ENCODE measurements around the gene MYPN.
"Not testable (repeated sequence)": the region's sequence is repeated elsewhere in the genome, so short reads cannot be mapped to it uniquely, and the experiment has no call there.

The MYPN gene

DNA sequence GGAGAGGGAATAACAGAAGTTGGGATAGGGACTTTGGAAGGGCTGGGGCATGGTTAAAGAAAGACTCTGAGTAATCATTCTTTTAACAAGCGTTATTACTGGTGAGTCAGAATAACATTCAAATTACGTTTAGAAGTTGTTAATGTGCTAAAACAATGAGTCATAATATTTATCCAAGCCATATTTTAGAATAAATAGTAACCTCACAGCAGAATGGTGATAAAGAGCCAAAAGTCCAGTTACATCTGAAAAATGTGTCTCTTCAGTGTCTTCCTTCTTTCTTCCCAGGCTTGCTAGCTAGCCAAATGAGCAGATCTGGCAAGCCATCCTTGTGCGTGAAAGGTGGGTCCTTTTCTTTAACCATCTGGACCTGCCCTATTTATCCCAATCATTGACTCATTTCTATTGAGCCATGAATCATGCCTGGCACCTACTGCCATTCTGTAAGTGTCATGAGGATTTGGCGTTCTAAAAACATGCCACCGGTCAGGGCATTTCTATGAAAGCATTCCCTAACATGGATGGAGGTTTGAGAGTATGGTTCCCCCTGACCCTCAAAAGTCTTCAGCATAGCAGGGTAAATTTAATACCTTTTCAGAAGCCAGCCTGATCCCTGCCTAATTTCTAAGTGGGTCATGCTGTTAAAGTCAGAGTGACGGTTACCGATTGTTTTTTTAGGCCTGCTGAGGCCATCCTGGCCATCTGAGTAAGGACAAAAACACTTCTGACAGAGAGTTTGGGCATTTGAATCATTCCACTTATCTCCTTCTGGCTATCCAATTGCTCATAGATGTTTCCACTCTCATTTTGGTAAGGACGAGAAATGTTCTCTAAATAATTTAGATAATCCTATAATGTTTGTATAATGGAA lies 26.9 kb downstream of the MYPN start:
- DNase-seq, result no peak

GRCh38 chr10:68137171-68137570 lies 27.9 kb downstream of the MYPN start:
- DNase-seq, result no peak

DNA sequence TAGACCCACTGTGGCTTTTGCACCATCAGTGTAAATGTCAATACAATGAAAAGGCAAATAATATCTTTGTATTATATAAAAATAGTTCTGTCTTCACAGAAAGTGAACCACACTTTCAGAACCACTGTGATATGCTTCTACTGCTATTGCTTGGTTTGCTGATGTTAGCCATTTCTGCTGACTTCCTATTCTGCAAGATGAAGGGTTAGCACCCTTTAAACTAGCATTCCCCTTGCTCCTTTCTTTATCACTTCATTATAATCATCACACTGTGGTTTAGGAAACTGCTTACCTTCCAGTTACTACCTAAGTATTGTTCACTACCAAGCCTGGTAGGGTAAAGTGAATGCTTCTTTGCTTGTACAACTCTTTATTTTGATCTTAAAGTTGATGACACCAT lies 29.2 kb downstream of the MYPN start:
- no peak for DNase-seq

DNA sequence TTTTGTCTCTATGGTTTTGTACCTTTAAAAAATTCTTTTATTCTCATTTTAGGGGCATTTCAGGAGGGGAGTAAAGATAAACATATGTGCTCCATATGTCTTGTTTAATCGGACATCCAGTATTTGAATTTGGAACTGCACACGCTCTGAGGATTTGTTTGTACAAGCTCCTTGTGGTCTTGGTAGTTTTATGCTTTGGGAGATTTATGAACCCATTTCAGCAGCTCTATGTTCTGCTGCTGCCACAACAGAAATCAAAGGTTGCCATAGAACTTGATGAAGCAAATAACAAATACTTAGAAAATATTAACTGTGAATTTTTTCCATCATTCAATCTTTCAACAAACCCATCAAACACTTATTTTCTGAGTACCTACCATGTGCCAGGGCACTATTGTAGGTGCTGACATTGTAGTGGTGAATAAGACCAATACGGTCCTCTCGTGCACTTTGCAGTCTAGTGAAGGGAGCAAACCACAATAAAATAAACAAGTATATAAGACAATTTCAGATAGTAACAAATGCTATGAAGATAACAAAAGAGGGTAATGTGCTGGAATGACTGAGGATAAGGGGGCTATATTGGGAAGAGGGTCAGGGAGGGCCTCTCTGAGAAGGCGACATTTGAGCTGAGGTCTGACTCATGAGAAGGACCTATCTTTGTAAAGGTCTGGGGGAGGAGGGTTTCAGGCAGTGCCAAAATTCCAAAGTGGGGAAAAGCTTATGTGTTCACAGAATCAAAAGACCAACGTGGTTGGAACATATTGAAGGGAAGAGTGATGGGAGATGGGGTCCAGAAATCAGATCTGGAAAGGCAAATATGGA lies 30.4 kb downstream of the MYPN start:
- DNase-seq, result no peak

GRCh38 chr10:68142761-68143160 lies 33.5 kb downstream of the MYPN start:
- no peak for DNase-seq

DNA sequence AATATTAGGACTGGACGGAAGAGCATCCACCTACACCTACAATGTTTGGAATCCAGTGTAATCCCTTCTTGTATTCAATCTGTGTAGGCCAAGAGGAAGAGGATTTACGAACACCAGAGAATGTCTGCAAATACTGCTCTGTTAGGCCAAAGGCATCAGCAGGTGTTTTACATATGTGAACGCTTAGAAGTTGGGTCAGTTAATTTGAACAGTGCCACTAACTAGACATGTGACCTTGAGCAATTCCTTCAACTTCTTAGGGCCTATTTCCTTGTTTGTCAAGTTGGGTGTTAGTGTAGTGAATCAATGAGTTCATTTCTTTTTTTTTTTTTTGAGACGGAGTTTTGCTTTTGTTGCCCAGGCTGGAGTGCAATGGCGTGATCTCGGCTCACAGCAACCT lies 35.4 kb downstream of the MYPN start:
- no peak for DNase-seq

DNA sequence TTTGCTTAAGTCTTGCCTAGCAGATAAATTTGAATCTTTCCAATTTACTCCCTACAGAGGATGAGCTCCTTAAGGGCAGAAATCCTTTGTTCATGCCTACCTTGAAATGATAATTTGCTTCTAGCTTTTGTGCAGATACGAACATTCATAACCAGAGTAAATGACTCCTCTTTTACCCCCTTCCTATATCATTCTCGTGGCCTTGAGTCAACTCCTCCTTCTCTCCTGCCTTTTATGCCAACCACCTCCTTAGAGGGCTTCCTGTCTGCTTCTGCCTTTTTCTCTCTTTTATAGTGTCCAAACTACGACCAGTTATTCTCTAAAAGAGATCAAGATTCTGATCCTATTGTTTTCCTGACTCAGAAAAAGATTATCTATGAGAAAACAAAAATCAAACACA lies 36.4 kb downstream of the MYPN start:
- DNase-seq, result peak; percentile 28

DNA sequence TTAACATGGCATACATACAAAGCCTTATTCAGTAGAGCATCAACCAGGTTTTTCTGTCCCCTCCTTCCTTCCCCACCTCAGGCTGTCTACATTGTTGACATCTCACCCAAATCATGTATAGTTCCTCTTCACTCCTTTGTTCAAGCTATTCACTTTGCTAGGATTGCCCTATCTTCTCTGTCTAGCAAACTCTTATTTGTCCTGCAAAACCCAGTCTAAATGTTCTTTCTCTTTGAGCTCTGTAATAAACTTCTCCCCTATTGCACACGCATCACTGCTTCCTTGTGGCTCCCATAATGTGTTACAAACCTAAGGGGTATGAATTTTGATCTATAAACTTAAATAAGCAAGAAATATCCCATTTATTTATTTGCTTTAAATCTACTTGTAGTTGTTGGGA lies 36.8 kb downstream of the MYPN start:
- no peak for DNase-seq

DNA sequence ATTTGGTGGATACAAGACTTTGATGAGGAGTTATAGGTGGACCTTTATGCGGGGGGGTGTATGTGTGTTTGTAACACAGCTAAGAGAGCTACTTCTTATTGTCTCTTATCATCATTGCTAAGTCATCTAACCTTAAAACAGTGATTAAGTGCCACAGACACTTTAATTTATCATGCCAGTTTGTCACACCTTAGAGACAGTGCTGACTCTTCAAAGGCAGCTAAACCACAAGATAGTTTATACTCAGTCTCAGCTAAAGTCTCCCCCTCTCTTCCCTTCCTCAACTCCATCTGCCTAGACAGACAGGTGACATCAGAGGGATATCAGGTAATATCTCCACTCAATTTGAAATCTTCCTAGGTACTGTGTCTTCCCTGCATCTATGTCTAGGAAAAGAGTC lies 42.2 kb downstream of the MYPN start:
- no peak for DNase-seq

- peak; percentile 6 for DNase-seq
Measured at GRCh38 chr10:68153473-68154210, 44.4 kb downstream of the MYPN start.

- DNase-seq, result no peak
Measured at GRCh38 chr10:68154211-68154497, 44.9 kb downstream of the MYPN start.

DNA sequence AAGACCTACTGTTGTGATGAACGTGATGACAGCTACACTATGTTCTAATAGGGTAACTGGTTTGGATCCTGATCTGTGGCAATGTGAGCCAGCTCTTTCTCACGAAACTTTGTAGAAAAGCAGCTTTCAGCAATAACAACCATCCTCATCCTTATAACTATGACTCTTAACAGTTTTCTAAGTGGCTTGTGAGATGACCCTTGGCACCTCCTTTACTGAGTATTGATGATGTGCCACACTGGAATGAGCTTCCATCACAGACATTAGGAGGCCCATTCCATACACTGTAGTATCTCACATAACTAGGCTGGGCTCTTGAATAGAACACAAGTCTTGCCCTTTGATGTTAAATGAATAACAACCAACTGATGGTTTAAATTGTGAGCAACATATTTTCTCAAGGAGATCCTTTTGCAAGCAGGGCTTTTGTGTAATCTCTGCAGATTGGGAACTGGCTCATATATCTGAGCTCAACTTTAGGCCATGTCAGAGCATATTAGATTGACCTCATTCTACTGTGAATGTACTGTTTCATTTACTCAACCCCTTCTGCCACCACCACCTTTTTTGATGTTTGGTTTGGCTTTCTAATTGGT lies 46.4 kb downstream of the MYPN start:
- no peak for DNase-seq

- peak; percentile 65 for DNase-seq
Measured at GRCh38 chr10:68156373-68157185, 47.3 kb downstream of the MYPN start.

DNA sequence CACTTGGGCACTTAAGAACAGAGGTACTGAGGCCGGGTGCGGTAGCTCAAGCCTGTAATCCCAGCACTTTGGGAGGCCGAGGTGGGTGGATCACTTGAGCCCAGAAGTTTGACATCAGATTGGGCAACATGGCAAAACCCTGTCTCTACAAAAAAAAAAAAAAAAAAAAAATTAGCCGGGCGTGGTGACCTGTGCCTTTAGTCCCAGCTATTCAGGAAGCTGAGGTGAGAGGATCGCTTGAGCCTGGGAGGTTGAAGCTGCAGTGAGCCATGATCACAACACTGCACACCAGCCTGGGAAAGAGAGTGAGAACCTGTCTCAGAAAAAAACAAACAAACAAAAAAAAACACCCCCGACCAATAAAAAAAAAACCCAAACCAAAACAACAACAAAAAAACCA lies 48.2 kb downstream of the MYPN start:
- not testable (repeated sequence) for DNase-seq

- DNase-seq, result no peak
Measured at GRCh38 chr10:68158031-68158430, 48.7 kb downstream of the MYPN start.

- DNase-seq, result peak; percentile 75
Measured at GRCh38 chr10:68163735-68164134, 54.4 kb downstream of the MYPN start.

DNA sequence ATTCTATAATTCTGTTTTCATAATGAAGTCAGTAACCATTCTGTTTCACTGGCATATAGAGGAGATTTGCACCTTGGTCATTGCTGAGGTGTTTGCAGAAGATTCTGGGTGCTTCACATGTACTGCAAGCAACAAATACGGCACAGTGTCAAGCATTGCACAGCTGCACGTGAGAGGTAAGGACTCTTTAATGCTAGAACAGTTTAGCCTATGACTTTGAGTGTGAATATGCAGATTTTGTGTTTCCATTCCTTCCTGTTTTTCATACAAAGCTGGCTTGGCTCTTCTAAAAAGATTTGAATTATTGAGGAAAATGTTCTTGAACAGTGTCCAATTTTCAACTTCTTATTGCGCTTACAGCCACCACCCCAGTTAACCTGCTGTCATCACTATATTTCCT lies 56.4 kb downstream of the MYPN start:
- DNase-seq, result no peak

GRCh38 chr10:68166871-68167585 lies 57.7 kb downstream of the MYPN start:
- peak; percentile 22 for DNase-seq

DNA sequence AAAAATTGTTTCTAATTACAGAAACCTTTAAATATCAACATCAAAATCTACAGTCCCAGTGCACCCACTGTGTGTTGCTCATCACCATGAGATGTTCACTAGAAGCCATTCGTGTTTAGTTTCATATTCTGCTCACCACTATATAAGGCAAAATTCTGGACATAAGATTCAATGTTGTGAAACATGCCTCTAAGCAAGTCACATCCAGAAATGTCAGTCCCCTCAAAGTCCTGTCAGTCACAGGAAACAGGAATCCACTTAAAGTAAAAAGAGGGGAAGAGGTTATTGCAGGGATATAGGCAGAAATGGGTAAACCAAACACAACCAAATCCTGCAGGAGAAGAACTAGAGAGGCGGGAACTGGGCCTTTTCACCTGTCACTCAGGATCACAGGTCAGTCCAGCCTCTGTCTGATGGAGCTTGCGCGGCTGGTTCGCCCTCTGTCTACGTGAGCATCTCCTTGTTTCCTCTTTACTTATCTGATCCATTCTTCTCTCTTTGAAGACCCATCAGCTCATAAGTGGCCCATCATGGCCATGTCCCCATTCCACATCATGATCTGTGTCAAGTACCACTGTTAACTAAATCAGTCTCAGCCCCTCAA lies 58.4 kb downstream of the MYPN start:
- DNase-seq, result no peak

DNA sequence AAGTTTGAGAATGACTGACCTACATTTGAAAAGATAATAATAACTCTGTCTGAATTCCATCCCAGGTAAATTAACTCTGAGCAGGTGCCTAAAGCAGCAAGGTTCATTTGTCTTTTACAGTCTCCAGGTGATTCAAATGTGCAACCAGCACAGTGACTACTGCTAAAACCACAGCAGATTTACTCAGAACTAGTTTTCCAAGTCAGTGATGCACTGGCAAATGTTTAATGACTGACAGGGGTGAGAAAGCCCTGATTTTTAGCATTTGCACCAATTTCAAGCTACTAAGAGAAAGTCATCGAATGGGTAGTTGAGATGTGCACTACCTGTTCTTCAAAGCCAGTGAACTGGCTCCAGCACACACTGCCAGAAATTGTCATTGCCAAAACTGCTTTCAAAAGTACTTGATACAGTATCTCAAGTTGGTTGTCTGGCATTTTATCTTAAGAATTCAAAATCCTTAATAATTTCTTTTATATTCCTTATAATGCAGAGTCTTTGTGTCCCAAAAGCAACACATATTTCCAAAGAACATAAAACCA lies 62.3 kb downstream of the MYPN start:
- no peak for DNase-seq

- DNase-seq, result no peak
Measured at GRCh38 chr10:68172324-68172723, 63.0 kb downstream of the MYPN start.
